Raji (cell line): ENCODE data around the gene ESYT1.
A peak's percentile ranks its signal among the peaks of the same experiment; 100 is the strongest.

Source experiments
- POLR2A ChIP-seq: IDR thresholded peaks from 2 replicates; pipeline ENCODE4 v1.6.1; 2011; ENCODE audit warnings: low read depth, low read length, control low read depth; ENCODE audit not compliant: insufficient read depth

The ESYT1 gene

GRCh38 chr12:56157201-56158028, 29.3 kb downstream of the ESYT1 start:
- TF ChIP-seq POLR2A: peak; percentile 31; the same call in 1 of the 2 replicates

GRCh38 chr12:56158029-56158925, 30.2 kb downstream of the ESYT1 start, which contains the start of gene MYL6:
TSS of gene MYL6 (plus strand) at chr12:56158359. CDS start at chr12:56158402, 43 bp downstream.
- peak; percentile 96 for TF ChIP-seq POLR2A

- TF ChIP-seq POLR2A: no peak
Observed at GRCh38 chr12:56158926-56159461, 30.9 kb downstream of the ESYT1 start.

- TF ChIP-seq POLR2A: no peak
Observed at GRCh38 chr12:56159482-56160192, 31.6 kb downstream of the ESYT1 start.

- TF ChIP-seq POLR2A: no peak
Observed at GRCh38 chr12:56160193-56160763, 32.2 kb downstream of the ESYT1 start.

GRCh38 chr12:56160894-56161689, 33.0 kb downstream of the ESYT1 start:
- TF ChIP-seq POLR2A: no peak

GRCh38 chr12:56161690-56162351, 33.8 kb downstream of the ESYT1 start:
- no peak for TF ChIP-seq POLR2A

- TF ChIP-seq POLR2A: no peak
Observed at GRCh38 chr12:56162468-56163290, 34.6 kb downstream of the ESYT1 start.

- TF ChIP-seq POLR2A: no peak
Observed at GRCh38 chr12:56163533-56164344, 35.7 kb downstream of the ESYT1 start.

- no peak for TF ChIP-seq POLR2A
Observed at GRCh38 chr12:56164345-56164729, 36.3 kb downstream of the ESYT1 start.

- TF ChIP-seq POLR2A: no peak
Observed at GRCh38 chr12:56165369-56165768, 37.3 kb downstream of the ESYT1 start.

GRCh38 chr12:56169229-56169759, 41.2 kb downstream of the ESYT1 start:
- no peak for TF ChIP-seq POLR2A

- no peak for TF ChIP-seq POLR2A
Observed at GRCh38 chr12:56172839-56173238, 44.8 kb downstream of the ESYT1 start.
